Ramos (cell line): ENCODE measurements around the gene ATXN1.

ENCODE experiments used
- in situ Hi-C: fragments of 300-500 bp; cut with MboI; formaldehyde crosslinking; loops from one replicate; pipeline ENCODE4 v1.14.3; 2022; ENCODE audit warnings: low sequenced_read_pairs; ENCODE audit not compliant: unreplicated experiment

ATXN1 gene

GRCh38 chr6:16437095-16437494, 324.2 kb downstream of the ATXN1 start:
- in situ Hi-C loops, result no loop called here

DNA sequence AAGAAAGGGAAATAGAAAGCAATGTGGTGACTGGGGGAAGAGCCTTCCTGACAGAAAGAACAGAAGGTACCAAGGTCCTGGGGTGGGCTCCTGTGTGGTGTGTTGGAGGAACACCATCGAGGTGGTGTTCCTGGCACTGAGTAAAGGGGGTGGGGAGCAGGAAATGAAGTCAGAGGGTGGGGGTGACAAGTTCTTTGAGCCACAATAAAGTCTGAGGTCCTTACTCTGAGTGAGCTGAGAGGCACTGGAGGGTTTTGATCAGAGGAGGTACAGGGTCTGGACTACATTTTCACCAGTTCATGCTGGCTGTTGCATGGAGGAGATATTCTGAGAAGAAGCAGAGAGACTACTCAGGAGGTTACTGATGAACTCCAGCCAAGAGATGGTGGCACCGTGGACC, 324.7 kb downstream of the ATXN1 start:
- in situ Hi-C loops, result no loop called here

- in situ Hi-C loops, result no loop called here
Measured at GRCh38 chr6:16434885-16435284, 326.4 kb downstream of the ATXN1 start.

GRCh38 chr6:16433338-16433890, 327.8 kb downstream of the ATXN1 start:
- in situ Hi-C loops, result no loop called here

DNA sequence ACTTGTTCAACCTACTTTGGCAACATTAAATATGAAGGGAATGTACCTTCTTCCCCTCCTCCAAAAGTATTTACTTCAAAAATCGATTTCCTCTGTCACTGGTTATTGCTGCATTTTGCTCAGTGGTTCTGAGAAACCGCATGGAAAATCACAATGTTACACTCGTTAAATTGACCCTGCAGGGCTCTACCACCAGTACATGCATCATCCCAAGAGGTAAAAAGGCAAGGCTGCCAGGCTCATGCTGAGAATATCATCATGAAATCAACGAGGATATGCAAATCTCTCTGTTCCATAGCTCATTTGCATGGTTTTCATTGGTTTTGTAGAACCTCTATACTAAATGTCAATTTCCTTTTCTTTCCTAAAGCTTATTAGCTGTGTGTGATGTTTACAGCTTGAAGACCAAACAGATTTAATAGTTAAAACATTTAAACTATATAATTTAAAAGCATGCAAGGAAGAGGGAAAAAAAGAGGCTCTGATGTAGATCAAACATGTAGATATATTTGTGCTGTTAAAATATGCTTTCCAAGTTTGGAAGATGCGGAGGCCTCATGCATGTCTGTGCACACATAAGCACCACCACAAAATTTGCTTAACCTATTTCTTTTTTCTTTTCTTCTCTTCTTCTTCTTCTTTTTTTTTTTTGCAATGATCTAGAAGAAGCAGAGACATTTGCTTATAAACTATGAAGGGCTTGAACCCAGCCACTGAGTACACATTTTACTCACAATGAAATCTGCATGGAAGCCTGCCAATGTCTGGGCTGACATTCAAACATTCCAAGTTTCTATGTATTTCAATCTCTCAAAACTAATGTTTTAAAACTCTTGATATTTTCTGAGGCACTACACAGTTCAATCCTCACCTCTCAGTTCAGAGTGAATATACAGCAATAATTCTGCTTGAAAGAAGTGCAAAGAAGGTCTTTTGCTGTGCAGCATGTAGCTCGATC, 328.9 kb downstream of the ATXN1 start:
- in situ Hi-C loops, result no loop called here

- in situ Hi-C loops, result no loop called here
Measured at GRCh38 chr6:16431106-16431505, 330.2 kb downstream of the ATXN1 start.

- in situ Hi-C loops, result no loop called here
Measured at GRCh38 chr6:16430391-16431089, 330.7 kb downstream of the ATXN1 start.

DNA sequence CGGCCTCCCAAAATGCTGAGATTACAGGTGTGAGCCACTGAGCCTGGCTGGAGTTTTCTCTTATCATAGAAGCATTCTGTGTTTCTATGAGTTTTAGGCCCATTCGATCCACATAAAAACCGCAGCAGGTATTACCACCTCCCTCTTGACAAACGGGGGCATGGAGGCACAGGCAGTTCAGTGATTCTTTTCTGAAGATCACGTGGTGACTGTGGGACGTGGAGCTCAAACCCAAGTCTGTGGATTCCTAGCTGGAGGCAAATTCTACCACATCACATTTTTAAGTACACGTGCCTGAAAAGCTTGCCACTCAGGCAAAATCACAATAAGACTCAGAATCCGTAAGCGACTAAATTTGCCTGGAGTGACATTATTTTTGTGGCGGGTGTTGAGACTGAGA, 331.6 kb downstream of the ATXN1 start:
- in situ Hi-C loops, result no loop called here

- in situ Hi-C loops, result no loop called here
Measured at GRCh38 chr6:16427124-16427523, 334.1 kb downstream of the ATXN1 start.

- in situ Hi-C loops, result no loop called here
Measured at GRCh38 chr6:16425881-16426615, 335.2 kb downstream of the ATXN1 start.

DNA sequence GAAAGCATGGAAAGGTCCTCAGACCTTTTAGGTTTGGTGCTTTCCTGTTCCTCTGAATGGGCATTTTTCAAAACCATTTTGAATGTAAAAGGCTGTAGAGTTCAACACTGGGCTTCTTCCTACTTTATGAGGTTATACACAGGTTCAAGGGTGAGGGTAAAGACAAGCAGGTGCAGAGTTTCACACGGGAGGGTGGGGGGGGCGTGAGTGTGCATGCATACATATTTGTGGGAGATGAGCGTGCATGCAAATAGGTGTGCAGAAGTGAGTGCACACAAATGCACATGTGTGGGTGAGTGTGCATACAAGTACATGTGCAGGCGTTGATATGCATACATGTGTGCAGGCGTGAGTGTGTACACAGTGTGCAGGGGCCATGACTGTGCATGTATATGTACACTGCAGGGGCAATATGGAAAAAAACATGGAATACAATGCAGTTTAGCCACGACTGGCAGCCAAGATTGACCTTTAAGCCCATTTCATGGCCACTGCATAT, 339.7 kb downstream of the ATXN1 start:
- in situ Hi-C loops, result no loop called here

- in situ Hi-C loops, result no loop called here
Measured at GRCh38 chr6:16420715-16421461, 340.4 kb downstream of the ATXN1 start.

DNA sequence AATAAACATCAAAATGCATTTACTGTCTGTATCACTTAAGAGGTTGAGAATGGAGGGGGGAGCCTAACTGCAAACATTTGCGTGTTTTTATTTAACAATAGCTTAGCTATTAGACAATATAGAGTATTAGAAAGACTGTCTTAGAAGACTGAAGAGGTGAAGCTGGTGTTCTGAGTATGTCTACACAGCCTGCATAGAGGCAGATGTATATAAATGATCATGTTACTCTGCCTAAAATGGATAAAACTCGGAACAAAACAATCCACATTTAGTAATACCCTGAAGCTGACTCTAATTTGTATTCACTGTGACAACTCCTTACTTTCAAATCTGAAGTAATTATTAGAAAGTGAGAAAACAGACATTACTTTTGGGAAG, 340.9 kb downstream of the ATXN1 start:
- in situ Hi-C loops, result no loop called here

DNA sequence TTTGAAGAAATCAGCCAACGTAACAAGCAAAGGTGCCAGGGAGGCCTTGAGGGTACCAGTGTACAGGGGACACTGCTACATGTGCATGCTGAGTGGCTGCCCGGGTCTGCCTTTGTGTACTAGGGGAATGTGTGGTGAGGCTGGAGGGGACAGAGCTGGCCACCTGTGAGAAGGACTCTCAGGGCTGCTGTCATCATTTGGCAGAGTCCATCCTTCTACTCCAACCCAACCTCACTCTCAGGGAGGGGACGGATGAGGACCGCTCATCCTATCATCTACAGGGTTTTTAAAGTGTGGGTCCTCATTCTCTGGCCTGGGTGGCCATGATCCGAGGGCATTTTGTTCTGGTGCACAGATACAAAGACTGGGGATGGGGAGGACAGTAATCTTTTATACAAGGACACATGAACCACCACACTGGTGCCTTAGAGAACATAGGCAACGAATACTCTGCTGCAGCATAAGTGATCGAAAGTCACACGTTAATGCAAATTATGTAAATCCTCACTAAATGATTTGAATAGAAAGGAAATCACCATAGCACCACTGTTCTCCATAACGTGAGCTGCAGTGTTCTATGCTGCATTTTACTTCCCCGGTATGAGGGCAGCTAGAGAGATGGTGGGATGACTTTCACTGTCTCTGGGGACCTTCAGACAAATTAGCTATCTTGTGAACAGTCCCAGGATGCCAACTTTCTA, 341.5 kb downstream of the ATXN1 start:
- in situ Hi-C loops, result no loop called here

DNA sequence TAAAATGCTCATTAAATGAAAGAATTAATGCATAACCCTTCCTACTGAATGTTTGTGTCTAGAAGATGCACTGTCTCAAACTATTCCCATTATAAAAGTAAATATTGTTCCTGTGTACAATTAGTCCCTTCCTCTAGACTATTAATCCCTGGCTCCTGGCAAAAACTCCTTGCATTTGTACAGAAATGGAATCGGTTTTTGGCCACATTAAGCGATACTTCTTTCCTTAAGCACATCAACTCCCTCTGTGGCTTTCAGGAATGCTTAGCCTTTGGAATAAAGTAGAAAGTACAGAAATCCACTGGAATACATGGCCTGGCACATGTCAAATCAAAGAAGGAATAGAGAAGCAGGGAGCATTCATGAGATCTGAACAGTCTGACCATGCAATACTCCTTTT, 343.1 kb downstream of the ATXN1 start:
- in situ Hi-C loops, result no loop called here

- in situ Hi-C loops, result no loop called here
Measured at GRCh38 chr6:16415677-16416076, 345.6 kb downstream of the ATXN1 start.

DNA sequence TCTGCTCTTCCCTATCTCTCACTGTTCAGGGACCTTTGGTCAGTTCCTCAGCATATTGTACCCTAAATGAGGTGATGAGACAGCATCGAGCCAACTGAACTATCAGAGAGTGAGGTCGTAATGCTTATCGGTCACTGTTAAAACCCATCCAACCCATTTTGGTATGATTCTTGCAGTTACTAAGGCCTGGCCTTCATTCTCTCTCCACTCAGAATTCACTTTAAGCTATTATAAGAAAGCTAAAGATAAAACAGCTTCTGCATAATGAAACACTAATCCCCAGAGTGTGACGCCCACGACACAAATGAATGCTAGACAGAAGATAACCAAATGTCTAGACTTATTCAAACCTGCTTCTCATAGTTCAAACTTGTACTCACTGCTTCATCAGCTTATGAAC, 347.1 kb downstream of the ATXN1 start:
- in situ Hi-C loops, result no loop called here

GRCh38 chr6:16413399-16413798, 347.9 kb downstream of the ATXN1 start:
- in situ Hi-C loops, result no loop called here

- in situ Hi-C loops, result no loop called here
Measured at GRCh38 chr6:16412982-16413381, 348.3 kb downstream of the ATXN1 start.
